Common myeloid progenitor, CD34-positive (primary cell): ENCODE results near the gene AGMO.
"Not testable (repeated sequence)": the region's sequence is repeated elsewhere in the genome, so short reads cannot be mapped to it uniquely, and the experiment has no call there.

Source experiments
- CTCF ChIA-PET: fragments of 350-600 bp; sonication (Branson Sonifier 250); formaldehyde crosslinking; loops from one replicate; lab custom pipeline; 2021; ENCODE audit warnings: antibody characterized with exemption; lab: Charles Lee
- POLR2A ChIA-PET: fragments of 350-600 bp; sonication (Branson Sonifier 250); formaldehyde crosslinking; loops from one replicate; lab custom pipeline; 2021; ENCODE audit warnings: antibody characterized with exemption; lab: Charles Lee
- DNase-seq, 3 donors: peaks; one replicate each; pipeline versions ENCODE4 v3.0.0 to v3.0.0-alpha.2; 2013
- H3K27ac ChIP-seq, 2 experiments: 1 replicate in 1 of 2; 2 replicates in 1 of 2; pipeline ENCODE4 v1.7.0; 2013; ENCODE audit warnings: inconsistent platforms in 2 of 2, low read length in 2 of 2, mild to moderate bottlenecking in 2 of 2, low read depth in 1 of 2, moderate library complexity in 1 of 2; ENCODE audit not compliant: severe bottlenecking in 2 of 2, insufficient read depth in 1 of 2, poor library complexity in 1 of 2
- H3K27me3 ChIP-seq, 5 experiments: replicated peaks in 2 of 5; 1 replicate in 3 of 5; 2 replicates in 2 of 5; pipeline versions ENCODE4 v1.6.1 to v1.7.0; 2013; ENCODE audit warnings: low read length in 4 of 5, mild to moderate bottlenecking in 2 of 5, moderate library complexity in 2 of 5, inconsistent platforms in 1 of 5; ENCODE audit not compliant: insufficient read depth in 5 of 5, control insufficient read depth in 4 of 5
- H3K36me3 ChIP-seq, 4 experiments: 1 replicate in 2 of 4; 2 replicates in 2 of 4; pipeline versions ENCODE4 v1.6.1 to v1.7.0; 2013; ENCODE audit warnings: low read length in 3 of 4, control low read depth in 1 of 4, mild to moderate bottlenecking in 1 of 4; ENCODE audit not compliant: control insufficient read depth in 4 of 4, insufficient read depth in 4 of 4
- H3K4me1 ChIP-seq, 4 experiments: 1 replicate in 3 of 4; 2 replicates in 1 of 4; pipeline versions ENCODE4 v1.6.1 to v1.7.1; 2013; ENCODE audit warnings: low read length in 3 of 4, mild to moderate bottlenecking in 3 of 4, control low read depth in 1 of 4, inconsistent platforms in 1 of 4, moderate library complexity in 1 of 4; ENCODE audit not compliant: control insufficient read depth in 4 of 4, insufficient read depth in 4 of 4; ENCODE audit errors: control extremely low read depth in 1 of 4
- H3K4me3 ChIP-seq, 7 experiments: 1 replicate in 4 of 7; 2 replicates in 3 of 7; pipeline versions ENCODE4 v1.5.1 to v1.7.0; 2013; ENCODE audit warnings: mild to moderate bottlenecking in 7 of 7, low read length in 6 of 7, moderate library complexity in 6 of 7, inconsistent platforms in 2 of 7, low read depth in 2 of 7, control low read depth in 1 of 7; ENCODE audit not compliant: insufficient read depth in 4 of 7, control insufficient read depth in 1 of 7; ENCODE audit errors: extremely low read depth in 1 of 7
- H3K9me3 ChIP-seq, 5 experiments: 1 replicate in 4 of 5; 2 replicates in 1 of 5; pipeline versions ENCODE4 v1.6.1 to v1.7.1; 2013; ENCODE audit warnings: low read length in 4 of 5, mild to moderate bottlenecking in 2 of 5, inconsistent platforms in 1 of 5, low read depth in 1 of 5, moderate library complexity in 1 of 5; ENCODE audit not compliant: control insufficient read depth in 4 of 5, insufficient read depth in 2 of 5; ENCODE audit errors: control extremely low read depth in 1 of 5
- WGBS: methylation state at CpG from one replicate; pipeline ENCODE4 v1.1.5; 2013; ENCODE audit not compliant: insufficient coverage; 5-methylcytosine and 5-hydroxymethylcytosine counted together

AGMO gene

DNA sequence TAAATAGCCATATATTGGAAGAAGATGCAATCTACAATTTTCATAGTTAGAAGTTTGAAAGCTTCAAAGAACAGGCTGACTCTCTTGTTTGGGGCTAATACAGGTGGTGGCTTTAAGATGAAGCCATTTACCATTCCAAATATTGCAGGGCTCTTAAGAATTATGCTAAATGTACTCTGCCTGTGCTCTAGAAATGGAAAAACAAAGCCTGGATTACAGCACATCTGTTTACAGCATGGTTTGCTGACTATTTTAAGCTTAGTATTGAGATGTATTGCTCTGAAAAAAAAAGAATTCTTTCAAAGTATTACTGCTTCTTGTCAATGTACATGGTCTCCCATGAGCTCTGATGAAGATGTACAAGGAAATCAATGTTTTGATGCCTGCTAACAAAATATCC lies 34.2 kb downstream of the AGMO start:
- no peak overlapping the region for H3K4me3 ChIP-seq
- H3K9me3 ChIP-seq = no peaks in the 10 kb centered on the region
- no peaks in the 10 kb centered on the region for H3K36me3 ChIP-seq
- no peaks in the 10 kb centered on the region for H3K27me3 ChIP-seq
- ChIA-PET CTCF (interaction anchor here (0.6 kb wide), 1 partner anchor 544 kb away, joined by 3 read pairs; no protein-coding TSS in a partner anchor), POLR2A (no interaction called here)
- H3K4me1 ChIP-seq = no peaks in the 10 kb centered on the region
- no peak for DNase-seq
- no peak overlapping the region for H3K27ac ChIP-seq

GRCh38 chr7:15525652-15526263 lies 36.1 kb downstream of the AGMO start:
- Histone ChIP-seq H3K36me3 (no peaks in the 10 kb centered on the region), H3K4me1 (no peaks in the 10 kb centered on the region), H3K4me3 (no peak overlapping the region), H3K27ac (no peak overlapping the region), H3K9me3 (no peaks in the 10 kb centered on the region), H3K27me3 (no peaks in the 10 kb centered on the region)
- ChIA-PET CTCF (no interaction called here), POLR2A (no interaction called here)
- no peak for DNase-seq
- 97% methylated on average over 16 of the region's 21 CpGs for WGBS

DNA sequence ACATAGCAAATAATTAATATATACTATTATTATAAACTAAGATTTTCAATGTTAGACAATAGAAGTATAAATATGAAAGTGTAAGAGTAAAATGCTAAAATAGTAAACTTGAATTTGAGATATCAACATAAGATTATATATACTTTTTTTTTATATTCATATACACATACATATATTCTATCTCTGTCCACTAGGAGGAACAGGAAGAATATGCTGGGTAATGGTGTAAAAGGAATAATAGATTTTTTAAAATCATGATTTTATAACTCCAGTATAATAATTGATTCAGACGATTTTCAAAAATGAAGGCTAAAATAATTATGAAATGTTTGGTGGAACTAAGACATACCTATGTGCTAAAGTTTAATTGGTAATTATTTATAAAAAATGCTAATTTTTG lies 37.7 kb downstream of the AGMO start:
- DNase-seq = no peak
- no CpG with 5 or more reads among the region's 1 CpG for WGBS
- H3K27me3 ChIP-seq = no peaks in the 10 kb centered on the region
- ChIA-PET POLR2A (no interaction called here), CTCF (no interaction called here)
- no peak overlapping the region for H3K4me3 ChIP-seq
- H3K4me1 ChIP-seq = no peaks in the 10 kb centered on the region
- no peaks in the 10 kb centered on the region for H3K9me3 ChIP-seq
- no peaks in the 10 kb centered on the region for H3K36me3 ChIP-seq
- no peak overlapping the region for H3K27ac ChIP-seq

DNA sequence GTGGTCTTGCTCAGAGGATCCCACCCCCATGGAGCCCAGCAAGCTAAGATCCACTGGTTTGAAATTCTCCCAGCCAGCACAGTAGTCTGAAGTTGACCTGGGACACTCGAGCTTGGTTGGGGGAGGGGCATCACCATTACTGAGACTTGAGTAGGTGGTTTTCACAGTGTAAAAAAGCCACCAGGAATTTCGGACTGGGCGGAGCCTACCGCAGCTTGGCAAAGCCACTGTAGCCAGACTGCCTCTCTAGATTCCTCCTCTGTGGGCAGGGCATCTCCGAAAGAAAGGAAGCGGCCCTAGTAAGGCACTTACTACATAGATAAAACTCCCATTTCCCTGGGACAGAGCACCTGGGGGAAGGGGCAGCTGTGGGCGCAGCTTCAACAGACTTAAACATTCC lies 44.0 kb downstream of the AGMO start:
- DNase-seq, H3K9me3 ChIP-seq, H3K36me3 ChIP-seq, H3K27me3 ChIP-seq, POLR2A ChIA-PET, H3K4me3 ChIP-seq, H3K27ac ChIP-seq, CTCF ChIA-PET, H3K4me1 ChIP-seq: not testable (repeated sequence)
- WGBS = 100% methylated on average over 5 of the region's 7 CpGs

GRCh38 chr7:15515252-15515651 lies 46.6 kb downstream of the AGMO start:
- WGBS = 90% methylated on average over 4 of the region's 4 CpGs
- Histone ChIP-seq H3K36me3 (no peaks in the 10 kb centered on the region), H3K4me1 (no peaks in the 10 kb centered on the region), H3K4me3 (no peak overlapping the region), H3K27me3 (no peaks in the 10 kb centered on the region), H3K9me3 (no peaks in the 10 kb centered on the region), H3K27ac (no peak overlapping the region)
- ChIA-PET POLR2A (no interaction called here), CTCF (no interaction called here)
- no peak for DNase-seq

- no CpG with 5 or more reads among the region's 3 CpGs for WGBS
- peak in 1 of 3 donors; percentile 3 for DNase-seq
- H3K4me1 ChIP-seq = no peaks in the 10 kb centered on the region
- ChIA-PET POLR2A (no interaction called here), CTCF (no interaction called here)
- no peaks in the 10 kb centered on the region for H3K27me3 ChIP-seq
- no peaks in the 10 kb centered on the region for H3K36me3 ChIP-seq
- no peak overlapping the region for H3K4me3 ChIP-seq
- H3K27ac ChIP-seq = no peak overlapping the region
- H3K9me3 ChIP-seq = no peaks in the 10 kb centered on the region
Observed at GRCh38 chr7:15508258-15508657, 53.6 kb downstream of the AGMO start.

DNA sequence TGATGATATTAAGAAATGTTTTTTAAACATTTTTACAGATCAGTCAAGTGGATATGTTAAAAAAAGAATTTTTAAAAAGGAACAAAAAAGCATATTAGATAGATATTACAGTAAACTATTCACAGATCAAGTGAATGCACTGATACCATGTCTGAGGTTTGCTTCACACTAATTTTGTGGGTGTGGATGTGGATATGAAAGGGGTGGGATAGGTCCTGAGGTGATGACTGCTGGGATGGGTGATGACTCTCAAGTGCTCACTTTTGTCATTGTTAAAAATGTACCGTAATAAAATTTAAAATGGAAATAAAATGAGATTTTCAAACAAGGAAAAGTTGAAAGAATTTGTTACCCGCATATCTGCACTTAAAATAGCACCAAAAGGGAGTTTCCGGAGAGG lies 54.1 kb downstream of the AGMO start:
- Histone ChIP-seq H3K27ac (no peak overlapping the region), H3K27me3 (no peaks in the 10 kb centered on the region), H3K9me3 (no peaks in the 10 kb centered on the region), H3K4me1 (no peaks in the 10 kb centered on the region), H3K4me3 (no peak overlapping the region), H3K36me3 (no peaks in the 10 kb centered on the region)
- ChIA-PET POLR2A (no interaction called here), CTCF (no interaction called here)
- no peak for DNase-seq
- WGBS = 100% methylated on average over 2 of the region's 3 CpGs
